ENCODE results near the gene DNM3.
A peak's percentile ranks its signal among the peaks of the same experiment; 100 is the strongest.

DNM3 gene

DNA sequence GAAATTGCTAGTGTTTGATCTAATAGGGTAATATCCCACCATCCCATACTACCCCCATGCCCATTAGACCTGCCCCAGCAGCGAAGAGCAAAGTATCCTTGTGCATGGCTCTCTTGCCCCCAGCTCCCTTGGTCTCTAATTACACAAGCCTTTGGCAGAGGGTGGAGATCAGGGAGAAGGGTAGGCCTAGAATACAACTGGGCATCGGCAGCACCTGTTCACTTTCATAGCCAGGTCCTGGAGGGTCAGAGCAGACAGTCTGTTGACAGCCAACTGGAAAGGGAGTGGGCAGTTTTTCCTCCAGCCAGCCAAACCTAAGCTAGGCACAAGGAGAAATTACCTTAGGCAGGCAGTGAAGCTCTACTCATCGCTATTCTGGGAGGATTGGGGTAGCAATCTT is 605.2 kb downstream of the DNM3 start:
- FAIRE-seq (no peak), DNase-seq (ENCODE audit: insufficient read length, low spot score) (no peak)
- TF ChIP-seq, protein P1, sequence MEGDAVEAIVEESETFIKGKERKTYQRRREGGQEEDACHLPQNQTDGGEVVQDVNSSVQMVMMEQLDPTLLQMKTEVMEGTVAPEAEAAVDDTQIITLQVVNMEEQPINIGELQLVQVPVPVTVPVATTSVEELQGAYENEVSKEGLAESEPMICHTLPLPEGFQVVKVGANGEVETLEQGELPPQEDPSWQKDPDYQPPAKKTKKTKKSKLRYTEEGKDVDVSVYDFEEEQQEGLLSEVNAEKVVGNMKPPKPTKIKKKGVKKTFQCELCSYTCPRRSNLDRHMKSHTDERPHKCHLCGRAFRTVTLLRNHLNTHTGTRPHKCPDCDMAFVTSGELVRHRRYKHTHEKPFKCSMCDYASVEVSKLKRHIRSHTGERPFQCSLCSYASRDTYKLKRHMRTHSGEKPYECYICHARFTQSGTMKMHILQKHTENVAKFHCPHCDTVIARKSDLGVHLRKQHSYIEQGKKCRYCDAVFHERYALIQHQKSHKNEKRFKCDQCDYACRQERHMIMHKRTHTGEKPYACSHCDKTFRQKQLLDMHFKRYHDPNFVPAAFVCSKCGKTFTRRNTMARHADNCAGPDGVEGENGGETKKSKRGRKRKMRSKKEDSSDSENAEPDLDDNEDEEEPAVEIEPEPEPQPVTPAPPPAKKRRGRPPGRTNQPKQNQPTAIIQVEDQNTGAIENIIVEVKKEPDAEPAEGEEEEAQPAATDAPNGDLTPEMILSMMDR (IDR thresholded peaks at IDR 0.05; ENCODE audit: insufficient read depth, missing control alignments), result no peak

DNA sequence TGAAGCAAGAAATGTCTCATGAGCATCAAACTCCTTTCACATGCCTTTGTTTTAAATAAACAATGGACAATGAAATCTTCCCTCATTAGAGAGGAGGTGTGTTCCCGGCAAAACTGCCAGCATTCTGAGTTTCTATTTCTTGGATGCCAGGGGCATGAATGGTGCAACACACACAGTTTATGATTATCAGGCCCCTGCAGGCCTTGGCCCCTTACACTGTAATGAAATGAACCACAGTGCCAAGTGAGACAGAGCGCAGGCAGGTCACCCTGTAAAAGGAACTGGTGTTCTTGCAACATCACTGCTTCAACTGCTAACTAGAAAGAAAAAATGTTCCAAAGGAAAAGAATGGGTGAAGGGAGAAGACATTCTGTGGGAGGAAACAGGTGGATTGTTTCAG is 606.3 kb downstream of the DNM3 start:
- FAIRE-seq (no peak), DNase-seq (ENCODE audit: insufficient read length, low spot score) (no peak)
- TF ChIP-seq, protein P1 (IDR thresholded peaks at IDR 0.05; ENCODE audit: insufficient read depth, missing control alignments), result no peak

DNA sequence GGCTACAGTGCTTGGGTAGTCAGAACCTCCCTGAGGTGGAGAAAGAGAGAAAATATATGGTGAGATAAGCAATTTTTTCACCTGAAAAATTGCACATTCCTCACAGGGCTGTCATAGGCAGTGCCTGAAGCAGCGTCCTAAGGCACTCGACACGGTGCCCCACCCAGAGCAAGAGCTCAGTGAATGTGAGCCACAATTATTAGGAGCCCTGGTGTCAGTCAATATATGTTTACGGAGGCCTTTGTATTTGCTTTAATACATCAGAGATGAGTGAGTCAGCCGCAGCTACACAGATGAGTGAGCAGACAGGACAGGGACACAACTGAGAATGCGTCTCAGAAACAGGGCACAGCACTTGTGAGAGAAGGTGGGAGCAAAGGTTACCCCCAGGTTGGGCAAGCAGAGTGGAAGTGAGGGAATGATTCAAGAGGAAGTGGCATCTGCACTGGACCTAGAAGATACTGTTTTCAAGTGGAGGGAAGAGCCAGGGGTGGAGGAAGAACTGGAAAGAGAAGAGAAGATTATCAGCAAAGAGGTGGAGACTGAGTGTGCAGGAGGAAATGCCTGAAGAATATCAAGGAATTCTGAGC is 607.8 kb downstream of the DNM3 start:
- DNase-seq (ENCODE audit: insufficient read length, low spot score) (no peak), FAIRE-seq (no peak)
- TF ChIP-seq, protein P1 (IDR thresholded peaks at IDR 0.05; ENCODE audit: insufficient read depth, missing control alignments), result no peak

DNA sequence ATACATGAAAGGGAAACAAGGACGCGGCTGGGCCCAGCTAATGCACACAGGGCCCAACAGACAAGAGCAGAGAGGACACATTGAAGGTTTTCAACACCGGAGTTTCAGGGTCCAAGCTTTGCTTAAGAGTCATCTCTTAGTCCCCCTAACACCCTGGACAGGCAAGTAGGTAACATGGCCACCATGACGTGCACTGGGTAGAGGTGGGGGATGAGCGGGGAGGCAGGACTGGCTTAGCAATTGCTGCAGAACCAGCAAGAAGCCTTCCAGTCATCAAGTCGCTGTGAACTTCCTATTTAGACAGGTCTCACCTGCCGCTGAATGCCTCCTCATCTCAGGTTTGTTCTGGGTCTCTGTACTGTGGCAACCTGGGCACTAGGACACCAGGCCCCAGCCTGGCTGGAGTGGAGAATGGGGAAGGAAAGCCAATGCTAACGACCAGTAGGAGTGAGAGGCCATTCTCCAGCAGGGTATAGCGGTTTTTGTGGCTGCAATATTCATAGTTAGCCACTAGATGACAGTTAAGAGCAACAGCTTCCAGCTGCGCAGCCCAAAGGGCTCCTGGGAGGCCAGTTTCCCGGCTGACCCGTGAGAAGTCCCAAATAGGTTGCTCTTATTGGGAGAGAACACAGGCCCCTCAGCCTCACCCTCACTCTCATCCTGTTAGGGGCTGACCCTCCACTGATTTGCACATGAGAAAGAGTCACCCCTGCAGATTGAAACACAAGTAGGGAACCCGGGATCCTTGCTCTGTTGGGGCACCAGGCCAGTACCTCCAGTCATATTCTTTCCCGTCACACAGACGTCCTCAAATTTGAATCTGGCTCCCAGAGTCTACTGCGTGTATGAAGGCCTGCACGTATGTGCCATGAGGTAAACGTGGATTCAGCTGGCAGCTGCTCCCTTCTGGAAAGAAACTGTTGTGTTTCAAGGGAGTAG is 608.6 kb downstream of the DNM3 start:
- DNase-seq (ENCODE audit: insufficient read length, low spot score) (no peak), FAIRE-seq (no peak)

DNA sequence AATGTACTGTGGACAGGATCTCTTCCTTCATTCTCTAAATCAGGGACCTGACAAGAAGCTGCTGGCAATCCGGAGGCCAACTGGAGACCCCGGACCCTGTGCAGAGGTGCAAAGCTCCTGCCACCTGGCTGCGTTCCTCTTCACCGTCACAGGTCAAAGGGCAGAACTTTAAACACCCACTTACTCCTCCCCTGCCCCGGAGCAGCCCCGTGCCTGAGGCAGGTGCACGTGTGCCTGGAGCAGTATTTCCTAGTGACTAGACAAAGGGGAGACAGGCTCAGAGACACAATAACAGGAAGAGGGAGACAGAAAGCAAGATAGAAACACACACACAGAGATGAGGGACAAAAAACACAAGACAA is 609.2 kb downstream of the DNM3 start:
- FAIRE-seq (no peak), DNase-seq (ENCODE audit: insufficient read length, low spot score) (no peak)
- TF ChIP-seq, protein P1 (IDR thresholded peaks at IDR 0.05; ENCODE audit: insufficient read depth, missing control alignments), result no peak

More for the DNA sequence above, 608.6 kb downstream of the DNM3 start:
- TF ChIP-seq, protein P1 (IDR thresholded peaks at IDR 0.05; ENCODE audit: insufficient read depth, missing control alignments), result peak; percentile 90

DNA sequence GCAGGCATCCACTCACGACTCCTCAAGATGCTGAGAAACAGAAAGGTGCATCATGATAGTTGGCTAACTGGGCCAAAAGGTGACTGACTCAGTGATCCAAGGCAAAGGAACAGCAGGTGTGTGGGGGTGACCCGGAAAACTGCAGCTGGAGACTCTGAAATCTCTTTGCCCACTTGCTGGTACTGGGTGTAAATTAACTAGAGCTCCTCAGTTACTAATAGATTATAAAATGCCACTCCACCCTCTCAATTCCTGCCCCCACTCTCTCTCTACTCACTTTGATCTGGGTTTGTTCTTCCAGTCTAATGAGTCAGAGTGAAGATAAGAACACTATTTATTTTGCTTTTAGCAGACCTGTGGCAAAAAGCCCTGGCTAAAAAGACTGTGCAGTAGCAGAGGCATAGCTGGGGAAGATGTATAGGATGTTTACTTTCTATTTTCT is 609.7 kb downstream of the DNM3 start:
- DNase-seq (ENCODE audit: insufficient read length, low spot score), result no peak
- TF ChIP-seq, protein P1 (IDR thresholded peaks at IDR 0.05; ENCODE audit: insufficient read depth, missing control alignments), result no peak
- no peak for FAIRE-seq

All from D721Med (cell line).